NCI-H2196 treated with DMSO at 0.1 percent for 48 hours (cell line): Measurements from ENCODE around the gene DCAF4.
"Not testable (repeated sequence)": the region's sequence is repeated elsewhere in the genome, so short reads cannot be mapped to it uniquely, and the experiment has no call there.

ENCODE experiments used
- DNase-seq: peaks from one replicate; lab custom pipeline; 2025; ENCODE audit not compliant: unreplicated experiment; lab: John Stamatoyannopoulos, UW

Gene DCAF4

DNA sequence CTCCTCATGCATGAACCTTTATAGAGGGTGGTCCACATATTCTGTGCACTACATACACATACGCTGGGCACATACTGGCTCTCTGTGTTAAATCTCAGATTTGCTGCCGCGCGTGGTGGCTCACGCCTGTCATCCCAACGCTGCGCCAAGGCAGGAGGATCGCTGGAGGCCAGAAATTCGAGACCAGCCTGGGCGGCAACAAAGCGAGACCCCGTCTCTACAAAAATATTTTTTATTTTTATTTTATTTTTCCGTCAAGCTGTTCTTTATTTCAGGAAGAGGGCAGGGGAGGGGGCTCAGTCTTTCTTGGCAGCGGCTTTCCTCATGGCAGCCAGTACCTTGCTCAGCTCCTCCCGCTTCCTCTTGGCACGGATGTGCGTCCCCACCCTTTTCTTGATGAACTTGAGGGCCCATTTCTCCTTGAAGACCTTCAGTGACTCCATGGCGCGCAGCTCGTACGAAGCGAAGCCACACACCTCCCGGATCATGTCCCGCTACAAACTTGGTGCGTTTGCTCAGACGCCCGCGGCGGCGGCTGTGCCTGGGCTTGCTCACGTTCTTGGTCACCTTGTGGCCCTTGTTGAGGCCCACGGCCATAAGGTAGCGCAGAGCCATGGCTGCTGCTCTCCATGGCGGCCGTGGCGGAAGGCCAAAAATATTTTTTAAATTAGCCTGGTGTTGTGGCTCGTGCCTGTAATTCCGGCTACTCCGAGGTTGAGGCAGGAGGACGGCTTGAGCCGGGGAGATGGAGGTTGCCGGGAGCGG, 3.2 kb downstream of the DCAF4 start:
- DNase-seq, result no peak

DNA sequence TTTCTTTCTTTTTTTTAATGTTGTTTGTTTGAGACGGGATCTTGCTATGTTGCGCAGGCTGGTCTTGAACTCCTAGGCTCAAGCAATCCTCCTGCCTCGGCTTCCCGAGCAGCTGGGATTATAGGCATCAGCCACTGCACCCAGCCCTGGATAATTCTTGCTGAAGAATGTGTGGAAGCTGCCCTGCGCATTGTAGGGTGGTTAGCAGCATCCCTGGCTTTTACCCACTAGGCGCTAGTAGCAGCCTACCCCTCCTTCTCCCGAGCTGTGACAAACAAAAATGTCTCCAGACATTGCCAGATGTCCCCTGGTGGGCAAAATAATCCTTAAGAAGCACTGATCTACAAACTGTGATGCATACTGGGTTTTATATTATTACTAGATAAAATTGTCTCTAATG, 6.6 kb downstream of the DCAF4 start:
- DNase-seq, result no peak

- DNase-seq, result no peak
These were observed 13.4 kb downstream of the DCAF4 start for GRCh38 chr14:72939630-72940029.

DNA sequence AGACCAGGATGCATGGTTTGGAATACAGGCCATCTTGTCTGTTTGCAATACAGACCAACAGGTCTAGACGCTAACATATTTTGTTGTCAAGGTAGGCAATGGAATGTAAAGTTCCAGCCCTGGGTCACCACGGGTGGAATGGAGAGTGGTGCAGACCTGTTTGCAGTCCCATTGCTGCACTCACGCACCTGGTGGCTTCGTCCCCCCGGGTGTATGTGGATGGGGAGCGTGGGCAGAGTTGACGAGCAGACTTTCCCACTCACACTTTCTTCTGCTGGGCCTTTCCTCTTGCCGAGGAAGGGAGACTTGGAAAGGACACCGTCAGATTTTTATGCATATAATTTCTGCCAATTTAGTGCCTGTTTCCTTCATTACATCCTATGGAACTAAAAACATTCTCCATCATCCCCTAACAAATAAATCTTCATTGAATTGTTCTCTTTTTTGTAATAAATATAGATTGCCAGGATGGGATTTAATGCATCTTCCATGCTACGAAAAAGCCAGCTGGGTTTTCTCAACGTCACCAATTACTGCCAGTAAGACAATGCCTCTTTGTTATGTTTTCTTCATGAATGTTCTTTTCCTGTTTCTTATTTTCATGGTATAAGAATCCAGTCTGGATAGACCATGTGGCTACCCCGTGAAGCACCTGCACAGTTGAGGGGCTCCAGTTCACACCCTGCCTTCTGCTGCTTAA, 15.2 kb downstream of the DCAF4 start:
- no peak for DNase-seq

- no peak for DNase-seq
These were observed 16.7 kb downstream of the DCAF4 start for GRCh38 chr14:72942934-72943333.

DNA sequence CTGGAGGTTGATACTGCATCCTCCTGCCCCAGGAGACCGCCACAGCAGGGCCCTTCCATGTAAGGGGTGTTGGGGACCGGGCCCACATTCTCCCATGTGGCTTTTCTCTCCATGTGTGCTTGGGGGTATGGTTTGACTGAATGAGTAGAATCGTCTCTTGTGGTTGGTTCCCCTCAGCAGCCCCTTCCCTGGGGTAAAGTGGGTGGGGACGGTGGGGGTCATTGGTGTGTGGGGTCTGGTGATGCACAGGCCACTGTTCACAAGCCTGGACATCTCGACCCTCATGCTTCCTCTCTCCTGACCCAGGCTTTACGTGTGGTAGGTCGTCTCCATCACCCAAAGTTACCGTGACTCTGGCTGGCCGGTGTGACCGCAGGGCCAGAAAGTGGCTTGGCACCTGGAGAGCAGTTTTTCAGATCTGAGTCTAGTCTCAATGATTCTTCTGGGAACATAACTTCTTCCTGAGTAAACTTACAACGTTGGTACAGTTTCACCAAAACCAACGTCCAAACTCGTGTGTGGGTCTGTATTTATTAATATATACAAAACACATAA, 17.7 kb downstream of the DCAF4 start:
- DNase-seq, result no peak

GRCh38 chr14:72945356-72946027, 19.2 kb downstream of the DCAF4 start:
- no peak for DNase-seq

GRCh38 chr14:72946491-72946890, 20.2 kb downstream of the DCAF4 start:
- no peak for DNase-seq

- no peak for DNase-seq
These were observed 21.3 kb downstream of the DCAF4 start for GRCh38 chr14:72947366-72948160.

DNA sequence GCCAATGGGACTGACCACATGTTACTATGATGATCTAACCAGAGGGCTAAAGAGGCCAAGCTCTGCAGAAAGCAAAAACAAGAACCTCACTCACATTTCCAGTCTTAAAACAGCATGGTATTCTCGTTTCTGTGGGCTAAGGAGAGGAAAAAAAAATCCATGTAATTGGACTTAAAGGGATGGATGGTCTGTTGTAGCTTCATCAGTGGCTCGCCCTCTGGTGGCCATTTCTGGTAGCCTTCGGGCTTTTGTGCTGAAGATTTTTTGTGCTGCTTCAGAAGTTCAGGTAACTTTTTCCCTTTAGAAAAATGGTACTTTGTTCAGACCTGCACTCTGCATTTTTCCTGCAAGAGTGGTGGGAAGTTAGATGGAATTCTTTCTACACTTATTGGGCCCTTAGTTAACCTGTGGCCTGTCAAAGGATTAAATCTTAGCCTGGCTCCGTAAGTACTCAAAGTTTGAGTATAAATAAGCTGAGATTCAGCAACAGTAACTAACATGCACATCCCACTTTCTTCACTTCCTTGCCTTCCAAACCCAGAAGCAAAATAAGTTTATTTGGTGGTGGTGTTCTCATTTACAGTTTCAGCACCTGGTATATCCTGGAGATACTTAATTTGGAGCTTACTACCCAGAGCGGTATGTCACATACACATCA, 22.3 kb downstream of the DCAF4 start:
- no peak for DNase-seq

GRCh38 chr14:72952171-72952570, 25.9 kb downstream of the DCAF4 start:
- DNase-seq, result no peak

GRCh38 chr14:72956741-72957140, 30.5 kb downstream of the DCAF4 start:
- not testable (repeated sequence) for DNase-seq

GRCh38 chr14:72957213-72957612, 30.9 kb downstream of the DCAF4 start:
- DNase-seq, result no peak

- DNase-seq, result no peak
These were observed 32.3 kb downstream of the DCAF4 start for GRCh38 chr14:72958548-72958947.

DNA sequence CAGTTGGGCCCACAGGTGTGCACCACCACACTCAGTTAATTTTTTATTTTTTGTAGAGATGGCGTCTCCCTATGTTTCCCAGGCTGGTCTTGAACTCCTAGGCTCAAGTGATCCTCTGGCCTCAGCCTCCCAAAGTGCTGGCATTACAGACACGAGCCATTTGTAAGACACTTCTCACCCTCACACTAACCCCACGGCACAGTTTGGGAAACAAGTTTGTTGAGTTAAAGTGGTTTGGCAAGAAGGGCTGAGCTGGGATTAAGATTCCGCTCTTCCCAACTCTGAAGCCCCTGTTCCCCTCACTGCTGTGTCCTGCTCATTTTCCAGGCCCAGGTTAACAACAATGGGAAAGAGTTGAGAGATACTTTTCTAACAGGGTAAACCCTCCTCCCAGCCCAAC, 34.8 kb downstream of the DCAF4 start:
- not testable (repeated sequence) for DNase-seq

DNA sequence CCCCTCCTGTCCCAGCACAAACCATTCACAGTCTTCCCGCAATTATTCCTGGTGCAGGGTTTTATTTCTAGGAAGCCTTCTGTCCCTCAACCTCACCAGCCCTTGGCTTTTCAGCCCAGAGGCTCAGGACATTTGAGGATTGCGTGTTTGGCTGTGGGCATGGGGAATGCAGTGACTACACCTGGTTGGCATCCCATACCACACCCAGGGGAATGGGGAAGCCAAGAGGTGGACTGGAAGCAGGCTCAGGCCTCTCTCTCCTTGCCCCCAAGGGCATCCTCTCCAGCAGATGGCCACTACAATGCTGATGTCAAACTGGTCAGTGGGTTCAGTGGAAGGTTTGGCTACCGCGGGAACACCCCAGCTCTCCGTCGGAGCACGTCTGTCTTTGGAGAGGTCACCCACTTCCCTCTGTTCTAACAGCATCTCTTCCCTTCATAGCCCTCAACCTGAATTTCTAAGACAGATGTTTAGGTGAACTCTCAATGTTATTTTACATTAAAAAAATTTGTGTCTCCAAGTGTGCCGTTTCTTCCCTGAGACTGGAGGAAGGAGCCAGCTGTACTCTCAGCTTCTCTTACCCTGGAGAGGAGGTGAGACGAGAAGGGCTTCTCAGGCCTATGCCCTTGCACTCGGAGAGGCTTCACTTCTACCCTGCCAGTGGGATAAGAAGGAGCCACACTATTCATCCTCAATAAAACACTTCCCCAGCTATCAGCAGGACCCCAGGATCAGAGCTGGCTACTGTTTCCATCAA, 35.5 kb downstream of the DCAF4 start:
- DNase-seq, result no peak

- not testable (repeated sequence) for DNase-seq
These were observed 36.1 kb downstream of the DCAF4 start for GRCh38 chr14:72962336-72962754.

DNA sequence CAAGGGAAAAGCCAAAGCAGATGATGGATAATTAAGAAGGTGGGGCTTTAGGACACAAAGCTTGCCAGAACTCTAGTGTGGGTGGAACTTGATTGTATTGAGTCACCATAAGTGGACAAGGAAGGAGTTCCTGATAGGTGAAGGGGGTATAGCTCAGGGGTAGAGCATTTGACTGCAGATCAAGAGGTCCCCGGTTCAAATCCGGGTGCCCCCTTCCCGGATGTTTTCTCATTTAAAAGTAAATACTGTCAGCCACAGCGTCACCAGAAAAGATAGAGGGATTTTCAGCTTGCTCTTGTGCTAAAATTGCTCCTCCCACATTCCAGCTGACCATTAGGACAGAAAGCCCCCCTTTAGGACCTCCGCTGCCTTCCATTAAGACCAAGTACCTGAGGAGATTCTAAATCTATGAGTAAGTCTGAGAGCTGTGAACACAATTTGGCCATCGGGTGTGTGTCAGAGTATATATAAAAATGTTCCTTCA, 36.6 kb downstream of the DCAF4 start:
- DNase-seq, result peak; percentile 40

DNA sequence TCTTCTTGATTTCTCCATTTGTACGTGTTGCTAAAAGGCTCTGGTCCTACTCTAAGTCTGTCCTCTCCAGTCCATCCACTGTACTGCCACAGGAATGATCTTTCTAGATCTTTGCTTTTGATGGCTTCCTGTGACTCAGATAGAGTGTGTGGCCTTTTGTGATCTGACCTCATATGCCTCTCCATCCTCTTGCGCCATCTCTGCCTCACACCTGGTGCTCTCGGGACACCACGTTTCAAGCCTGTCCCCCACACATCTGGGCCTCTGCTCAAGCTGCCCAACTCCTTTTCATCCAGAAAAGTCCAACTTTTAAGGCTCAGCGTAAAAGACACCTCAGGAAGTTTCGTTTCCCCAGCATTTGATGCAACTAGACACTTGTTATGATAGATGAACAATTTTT, 39.0 kb downstream of the DCAF4 start:
- no peak for DNase-seq
